ENCODE results near the gene MYH6.
"Not testable (repeated sequence)": the region's sequence is repeated elsewhere in the genome, so short reads cannot be mapped to it uniquely, and the experiment has no call there.

Gene MYH6

GRCh38 chr14:23407516-23408306 lies at the start of gene MYH6:
Gene MYH6, minus strand, starts transcription at chr14:23408273. Its CDS starts 1,050 bp downstream, at chr14:23407223.
- DNase-seq: no peak

- not testable (repeated sequence) for DNase-seq
Measured at GRCh38 chr14:23456883-23457586, 49.0 kb upstream of the MYH6 start.

- no peak for DNase-seq
Measured at GRCh38 chr14:23454445-23454856, 46.4 kb upstream of the MYH6 start.

GRCh38 chr14:23452237-23452636 lies 44.2 kb upstream of the MYH6 start:
- no peak for DNase-seq

- DNase-seq: no peak
Measured at GRCh38 chr14:23450379-23450778, 42.3 kb upstream of the MYH6 start.

- DNase-seq: no peak
Measured at GRCh38 chr14:23449314-23449713, 41.2 kb upstream of the MYH6 start.

- DNase-seq: no peak
Measured at GRCh38 chr14:23447361-23448350, 39.6 kb upstream of the MYH6 start.

GRCh38 chr14:23446291-23446851 lies 38.3 kb upstream of the MYH6 start:
- DNase-seq: no peak

GRCh38 chr14:23445773-23446172 lies 37.7 kb upstream of the MYH6 start:
- DNase-seq: no peak

- DNase-seq: no peak
Measured at GRCh38 chr14:23444314-23444713, 36.2 kb upstream of the MYH6 start.

GRCh38 chr14:23443881-23444280 lies 35.8 kb upstream of the MYH6 start:
- no peak for DNase-seq

- no peak for DNase-seq
Measured at GRCh38 chr14:23443411-23443812, 35.3 kb upstream of the MYH6 start.

- no peak for DNase-seq
Measured at GRCh38 chr14:23442721-23443356, 34.8 kb upstream of the MYH6 start.

GRCh38 chr14:23441076-23441475 lies 33.0 kb upstream of the MYH6 start:
- no peak for DNase-seq

GRCh38 chr14:23439107-23439835 lies 31.2 kb upstream of the MYH6 start:
- no peak for DNase-seq

- DNase-seq: no peak
Measured at GRCh38 chr14:23438101-23438971, 30.3 kb upstream of the MYH6 start.

GRCh38 chr14:23437133-23438100 lies 29.3 kb upstream of the MYH6 start:
- no peak for DNase-seq

GRCh38 chr14:23436327-23437132 lies 28.5 kb upstream of the MYH6 start:
- no peak for DNase-seq
